ENCODE measurements around the gene NOL4L.
"Not testable (repeated sequence)": the region's sequence is repeated elsewhere in the genome, so short reads cannot be mapped to it uniquely, and the experiment has no call there.

DNA sequence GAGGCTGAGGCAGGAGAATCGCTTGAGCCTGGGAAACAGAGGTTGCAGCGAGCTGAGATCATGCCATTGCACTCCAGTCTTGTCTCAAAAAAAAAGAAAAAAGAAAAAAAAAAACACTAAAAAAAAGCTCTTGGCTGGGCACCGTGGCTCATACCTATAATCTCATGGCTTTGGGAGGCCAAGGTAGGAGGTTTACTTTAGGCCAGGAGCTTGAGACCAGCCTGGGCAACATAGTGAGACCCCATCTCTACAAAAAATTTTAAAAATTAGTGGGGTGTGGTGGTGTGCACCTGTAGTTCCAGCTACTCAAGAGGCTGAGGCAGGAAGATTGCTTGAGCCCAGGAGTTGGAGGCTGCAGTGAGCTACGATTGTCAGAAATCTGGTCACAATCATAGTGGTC, 7.5 kb upstream of the NOL4L start:
- TF ChIP-seq, protein P1, sequence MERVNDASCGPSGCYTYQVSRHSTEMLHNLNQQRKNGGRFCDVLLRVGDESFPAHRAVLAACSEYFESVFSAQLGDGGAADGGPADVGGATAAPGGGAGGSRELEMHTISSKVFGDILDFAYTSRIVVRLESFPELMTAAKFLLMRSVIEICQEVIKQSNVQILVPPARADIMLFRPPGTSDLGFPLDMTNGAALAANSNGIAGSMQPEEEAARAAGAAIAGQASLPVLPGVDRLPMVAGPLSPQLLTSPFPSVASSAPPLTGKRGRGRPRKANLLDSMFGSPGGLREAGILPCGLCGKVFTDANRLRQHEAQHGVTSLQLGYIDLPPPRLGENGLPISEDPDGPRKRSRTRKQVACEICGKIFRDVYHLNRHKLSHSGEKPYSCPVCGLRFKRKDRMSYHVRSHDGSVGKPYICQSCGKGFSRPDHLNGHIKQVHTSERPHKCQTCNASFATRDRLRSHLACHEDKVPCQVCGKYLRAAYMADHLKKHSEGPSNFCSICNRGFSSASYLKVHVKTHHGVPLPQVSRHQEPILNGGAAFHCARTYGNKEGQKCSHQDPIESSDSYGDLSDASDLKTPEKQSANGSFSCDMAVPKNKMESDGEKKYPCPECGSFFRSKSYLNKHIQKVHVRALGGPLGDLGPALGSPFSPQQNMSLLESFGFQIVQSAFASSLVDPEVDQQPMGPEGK (CRISPR knock-in tag; IDR thresholded peaks at IDR 0.05; ENCODE audit: borderline replicate concordance): not testable (repeated sequence)
- TF ChIP-seq CREB5 (CRISPR knock-in tag; IDR thresholded peaks at IDR 0.05; ENCODE audit: low read depth); ARNTL (CRISPR knock-in tag; IDR thresholded peaks at IDR 0.05; ENCODE audit: borderline replicate concordance, low read depth); POU6F1 (CRISPR knock-in tag; IDR thresholded peaks at IDR 0.05; ENCODE audit: borderline replicate concordance, low read depth); ZFP3 (CRISPR knock-in tag; IDR thresholded peaks at IDR 0.05); ZFP30 (CRISPR knock-in tag; IDR thresholded peaks at IDR 0.05); ESRRG (CRISPR knock-in tag; IDR thresholded peaks at IDR 0.05); ISL1 (CRISPR knock-in tag; IDR thresholded peaks at IDR 0.05); CSDC2 (CRISPR knock-in tag; IDR thresholded peaks at IDR 0.05); TCF4 (CRISPR knock-in tag; IDR thresholded peaks at IDR 0.05; ENCODE audit: borderline replicate concordance): not testable (repeated sequence)
- TF ChIP-seq, protein P2, sequence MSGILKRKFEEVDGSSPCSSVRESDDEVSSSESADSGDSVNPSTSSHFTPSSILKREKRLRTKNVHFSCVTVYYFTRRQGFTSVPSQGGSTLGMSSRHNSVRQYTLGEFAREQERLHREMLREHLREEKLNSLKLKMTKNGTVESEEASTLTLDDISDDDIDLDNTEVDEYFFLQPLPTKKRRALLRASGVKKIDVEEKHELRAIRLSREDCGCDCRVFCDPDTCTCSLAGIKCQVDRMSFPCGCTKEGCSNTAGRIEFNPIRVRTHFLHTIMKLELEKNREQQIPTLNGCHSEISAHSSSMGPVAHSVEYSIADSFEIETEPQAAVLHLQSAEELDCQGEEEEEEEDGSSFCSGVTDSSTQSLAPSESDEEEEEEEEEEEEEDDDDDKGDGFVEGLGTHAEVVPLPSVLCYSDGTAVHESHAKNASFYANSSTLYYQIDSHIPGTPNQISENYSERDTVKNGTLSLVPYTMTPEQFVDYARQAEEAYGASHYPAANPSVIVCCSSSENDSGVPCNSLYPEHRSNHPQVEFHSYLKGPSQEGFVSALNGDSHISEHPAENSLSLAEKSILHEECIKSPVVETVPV (CRISPR knock-in tag; IDR thresholded peaks at IDR 0.05): not testable (repeated sequence)

All from SK-N-SH treated with all-trans-retinoic acid at 6 μM for 48 hours (cell line).